CD4-positive, CD25-positive, alpha-beta regulatory T cell (primary cell): ENCODE results near the gene MACROD2. TPM values are rescaled to one million over a fixed set of nuclear protein-coding genes. Genes with fewer than 3 reads are reported as not detected.

Experiments used
- ATAC-seq, 2 donors: fragments of 150-1000 bp; cut with Tn5 transposase; one replicate each; pipeline ENCODE4 v1.10.0; 2021; ENCODE audit warnings: low read depth in 2 of 2, moderate number of reproducible peaks in 2 of 2, moderate library complexity in 1 of 2
- DNase-seq, 3 donors: peaks; one replicate each; pipeline versions ENCODE4 v3.0.0 to v3.0.0-alpha.2; 2012 to 2022; ENCODE audit warnings: mixed read lengths in 1 of 3
- H3K27ac ChIP-seq: one replicate; pipeline ENCODE4 v1.7.0; 2013; ENCODE audit warnings: mild to moderate bottlenecking, low read length; ENCODE audit not compliant: insufficient read depth, poor library complexity, severe bottlenecking
- H3K27me3 ChIP-seq: one replicate; pipeline ENCODE4 v1.7.0; 2013; ENCODE audit warnings: low read length; ENCODE audit not compliant: control insufficient read depth, insufficient read depth
- H3K36me3 ChIP-seq: one replicate; pipeline ENCODE4 v1.7.0; 2013; ENCODE audit warnings: mild to moderate bottlenecking, low read length, moderate library complexity; ENCODE audit not compliant: control insufficient read depth, insufficient read depth
- H3K4me1 ChIP-seq: 2 replicates; pipeline ENCODE4 v1.7.0; 2013; ENCODE audit warnings: mild to moderate bottlenecking, low read length; ENCODE audit not compliant: insufficient read depth, control insufficient read depth, poor library complexity, severe bottlenecking
- H3K4me3 ChIP-seq: one replicate; pipeline ENCODE4 v1.7.0; 2013; ENCODE audit warnings: low read depth, mild to moderate bottlenecking, low read length, moderate library complexity
- H3K9me3 ChIP-seq, 2 experiments: 1 replicate in 1 of 2; 2 replicates in 1 of 2; pipeline ENCODE4 v1.7.0; 2013; ENCODE audit warnings: low read length in 2 of 2, mild to moderate bottlenecking in 1 of 2, moderate library complexity in 1 of 2; ENCODE audit not compliant: control insufficient read depth in 2 of 2
- H3K27ac Mint-ChIP-seq, 3 donors: one replicate each; pipeline ENCODE4 v1.8.0; 2020 to 2022; ENCODE audit warnings: mild to moderate bottlenecking in 3 of 3, mixed read lengths in 3 of 3, moderate library complexity in 2 of 3
- H3K27me3 Mint-ChIP-seq: one replicate; pipeline ENCODE4 v1.8.0; 2022; ENCODE audit warnings: mild to moderate bottlenecking, mixed read lengths
- H3K36me3 Mint-ChIP-seq: one replicate; pipeline ENCODE4 v1.8.0; 2020; ENCODE audit warnings: mixed read lengths
- H3K4me1 Mint-ChIP-seq, 4 donors: one replicate each; pipeline ENCODE4 v1.8.0; 2020 to 2022; ENCODE audit warnings: mixed read lengths in 4 of 4, mild to moderate bottlenecking in 1 of 4
- H3K4me3 Mint-ChIP-seq, 4 donors: one replicate each; pipeline ENCODE4 v1.8.0; 2020 to 2022; ENCODE audit warnings: mild to moderate bottlenecking in 4 of 4, mixed read lengths in 4 of 4, moderate library complexity in 3 of 4
- H3K9me3 Mint-ChIP-seq, 7 donors: one replicate each; pipeline ENCODE4 v1.8.0; 2020 to 2022; ENCODE audit warnings: mixed read lengths in 7 of 7, mild to moderate bottlenecking in 3 of 7, moderate library complexity in 2 of 7
- polyA plus RNA-seq, 4 donors: library from polyadenylated mRNA; unstranded; fragments of 300-500 nt; fragmentation: Illumina TruSeq; gene quantifications; one replicate each; pipeline ENCODE4 v1.2.3, GENCODE V29; 2021
- total RNA-seq: library from RNA; stranded (reverse); gene quantifications from one replicate; pipeline ENCODE4 v1.2.3, GENCODE V29; 2022

MACROD2 gene
- total and polyA plus RNA-seq, 5 donors from 2014 or later = 1.4 TPM; not detected in 4

- Histone ChIP-seq H3K27me3 (no peaks in the 10 kb centered on the region), H3K27ac (no peak overlapping the region), H3K4me3 (no peak overlapping the region), H3K9me3 (peaks cover 0 to 3% of the 10 kb centered on the region in 2 experiments), H3K4me1 (no peaks in the 10 kb centered on the region), H3K36me3 (no peaks in the 10 kb centered on the region)
- DNase-seq (no peak), ATAC-seq (no peak)
- H3K9me3 Mint-ChIP-seq = peaks cover 4 to 16% (median 9%) of the 10 kb centered on the region in 7 donors
- no peaks in the 10 kb centered on the region for H3K27me3 Mint-ChIP-seq
- peaks cover 0 to 4% (median 0%) of the 10 kb centered on the region in 4 donors for H3K4me1 Mint-ChIP-seq
- H3K4me3 Mint-ChIP-seq = no peak overlapping the region
- H3K36me3 Mint-ChIP-seq = no peaks in the 10 kb centered on the region
- H3K27ac Mint-ChIP-seq = no peak overlapping the region
These were observed 2009.0 kb downstream of the MACROD2 start for GRCh38 chr20:16004108-16004854.

- Mint-ChIP-seq H3K27ac (no peak overlapping the region), H3K4me3 (no peak overlapping the region), H3K4me1 (peaks cover 0 to 4% (median 0%) of the 10 kb centered on the region in 4 donors), H3K27me3 (no peaks in the 10 kb centered on the region), H3K9me3 (peaks cover 2 to 10% (median 7%) of the 10 kb centered on the region in 7 donors), H3K36me3 (no peaks in the 10 kb centered on the region)
- H3K4me1 ChIP-seq = no peaks in the 10 kb centered on the region
- no peak overlapping the region for H3K27ac ChIP-seq
- ATAC-seq (no peak), DNase-seq (no peak)
- H3K9me3 ChIP-seq = peaks cover 0 to 3% of the 10 kb centered on the region in 2 experiments
- no peaks in the 10 kb centered on the region for H3K36me3 ChIP-seq
- no peaks in the 10 kb centered on the region for H3K27me3 ChIP-seq
- no peak overlapping the region for H3K4me3 ChIP-seq
These were observed 2010.0 kb downstream of the MACROD2 start for GRCh38 chr20:16005021-16005914.

GRCh38 chr20:16005915-16006493 is 2010.7 kb downstream of the MACROD2 start:
- no peak overlapping the region for H3K27ac Mint-ChIP-seq
- no peak overlapping the region for H3K4me3 ChIP-seq
- no peaks in the 10 kb centered on the region for H3K27me3 ChIP-seq
- H3K9me3 ChIP-seq = peaks cover 0 to 1% of the 10 kb centered on the region in 2 experiments
- H3K4me1 Mint-ChIP-seq = peaks cover 0 to 4% (median 0%) of the 10 kb centered on the region in 4 donors
- H3K9me3 Mint-ChIP-seq = peaks cover 2 to 7% (median 5%) of the 10 kb centered on the region in 7 donors
- H3K4me3 Mint-ChIP-seq = no peak overlapping the region
- no peaks in the 10 kb centered on the region for H3K27me3 Mint-ChIP-seq
- no peak overlapping the region for H3K27ac ChIP-seq
- DNase-seq (no peak), ATAC-seq (no peak)
- no peaks in the 10 kb centered on the region for H3K4me1 ChIP-seq
- no peaks in the 10 kb centered on the region for H3K36me3 ChIP-seq
- no peaks in the 10 kb centered on the region for H3K36me3 Mint-ChIP-seq

GRCh38 chr20:16007164-16007563 is 2011.8 kb downstream of the MACROD2 start:
- no peaks in the 10 kb centered on the region for H3K4me1 ChIP-seq
- no peak for ATAC-seq
- no peak for DNase-seq
- Mint-ChIP-seq H3K9me3 (peaks cover 2 to 7% (median 5%) of the 10 kb centered on the region in 7 donors), H3K4me3 (no peak overlapping the region), H3K36me3 (no peaks in the 10 kb centered on the region), H3K27me3 (no peaks in the 10 kb centered on the region), H3K4me1 (peaks cover 0 to 4% (median 0%) of the 10 kb centered on the region in 4 donors), H3K27ac (no peak overlapping the region)
- no peak overlapping the region for H3K4me3 ChIP-seq
- no peaks in the 10 kb centered on the region for H3K27me3 ChIP-seq
- no peak overlapping the region for H3K27ac ChIP-seq
- no peaks in the 10 kb centered on the region for H3K36me3 ChIP-seq
- no peaks in the 10 kb centered on the region for H3K9me3 ChIP-seq

- Mint-ChIP-seq H3K36me3 (no peaks in the 10 kb centered on the region), H3K4me1 (peaks cover 0 to 4% (median 0%) of the 10 kb centered on the region in 4 donors), H3K4me3 (no peak overlapping the region), H3K27ac (no peak overlapping the region), H3K27me3 (no peaks in the 10 kb centered on the region), H3K9me3 (peaks cover 0 to 8% (median 6%) of the 10 kb centered on the region in 7 donors)
- no peaks in the 10 kb centered on the region for H3K9me3 ChIP-seq
- H3K27ac ChIP-seq = no peak overlapping the region
- ATAC-seq = no peak
- no peak for DNase-seq
- H3K4me3 ChIP-seq = no peak overlapping the region
- H3K27me3 ChIP-seq = no peaks in the 10 kb centered on the region
- H3K36me3 ChIP-seq = no peaks in the 10 kb centered on the region
- no peaks in the 10 kb centered on the region for H3K4me1 ChIP-seq
These were observed 2012.6 kb downstream of the MACROD2 start for GRCh38 chr20:16007962-16008361.

GRCh38 chr20:16011056-16011455 is 2015.7 kb downstream of the MACROD2 start:
- Histone ChIP-seq H3K4me3 (no peak overlapping the region), H3K36me3 (no peaks in the 10 kb centered on the region), H3K9me3 (no peaks in the 10 kb centered on the region), H3K4me1 (no peaks in the 10 kb centered on the region), H3K27me3 (no peaks in the 10 kb centered on the region), H3K27ac (no peak overlapping the region)
- ATAC-seq (no peak), DNase-seq (no peak)
- Mint-ChIP-seq H3K4me3 (no peak overlapping the region), H3K9me3 (peaks cover 0 to 10% (median 3%) of the 10 kb centered on the region in 7 donors), H3K27me3 (no peaks in the 10 kb centered on the region), H3K4me1 (no peaks in the 10 kb centered on the region), H3K36me3 (no peaks in the 10 kb centered on the region), H3K27ac (no peak overlapping the region)

- H3K27me3 ChIP-seq = no peaks in the 10 kb centered on the region
- DNase-seq = no peak
- H3K27ac Mint-ChIP-seq = no peak overlapping the region
These were observed 2016.2 kb downstream of the MACROD2 start for GRCh38 chr20:16011519-16011918.

More at GRCh38 chr20:16011519-16011918, 2016.2 kb downstream of the MACROD2 start:
- Mint-ChIP-seq H3K4me1 (no peaks in the 10 kb centered on the region), H3K27me3 (no peaks in the 10 kb centered on the region), H3K4me3 (no peak overlapping the region), H3K36me3 (no peaks in the 10 kb centered on the region), H3K9me3 (peaks cover 0 to 10% (median 3%) of the 10 kb centered on the region in 7 donors)
- Histone ChIP-seq H3K9me3 (no peaks in the 10 kb centered on the region), H3K4me3 (no peak overlapping the region), H3K27ac (no peak overlapping the region), H3K4me1 (no peaks in the 10 kb centered on the region), H3K36me3 (no peaks in the 10 kb centered on the region)
- no peak for ATAC-seq
